Hepatocyte (in vitro differentiated cells): ENCODE results near the gene HASPIN. TPM values are rescaled to one million over a fixed set of nuclear protein-coding genes. Genes with fewer than 3 reads are reported as not detected.

Experiments
- DNase-seq: peaks from one replicate; pipeline ENCODE4 v3.0.0-alpha.2; 2016; ENCODE audit warnings: low spot score
- H2AFZ ChIP-seq: fragments of 200-600 bp; sonication (generic); 2 replicates; pipeline ENCODE4 v1.6.0; 2016; ENCODE audit warnings: antibody characterized with exemption, mild to moderate bottlenecking
- H3K27ac ChIP-seq: fragments of 200-600 bp; sonication (generic); 2 replicates; pipeline ENCODE4 v1.5.1; 2016; ENCODE audit warnings: mild to moderate bottlenecking
- H3K27me3 ChIP-seq: fragments of 200-600 bp; sonication (generic); 2 replicates; pipeline ENCODE4 v1.6.1; 2016
- H3K36me3 ChIP-seq: fragments of 200-600 bp; sonication (generic); replicated peaks from 2 replicates; pipeline ENCODE4 v1.5.1; 2016; ENCODE audit warnings: low read depth; ENCODE audit not compliant: insufficient read depth
- H3K4me1 ChIP-seq: fragments of 200-600 bp; sonication (generic); 2 replicates; pipeline ENCODE4 v1.5.1; 2016; ENCODE audit warnings: mild to moderate bottlenecking, moderate library complexity; ENCODE audit not compliant: insufficient read depth
- H3K4me2 ChIP-seq: fragments of 200-600 bp; sonication (generic); 2 replicates; pipeline ENCODE4 v1.6.0; 2016
- H3K4me3 ChIP-seq: fragments of 200-600 bp; sonication (generic); 2 replicates; pipeline ENCODE4 v1.5.1; 2016; ENCODE audit warnings: mild to moderate bottlenecking
- H3K79me2 ChIP-seq: fragments of 200-600 bp; sonication (generic); 2 replicates; pipeline ENCODE4 v1.6.0; 2017; ENCODE audit warnings: mild to moderate bottlenecking
- H3K9me2 ChIP-seq: fragments of 200-600 bp; sonication (generic); replicated peaks from 2 replicates; pipeline ENCODE4 v1.6.0; 2017; ENCODE audit warnings: mild to moderate bottlenecking; ENCODE audit not compliant: insufficient read depth
- H3K9me3 ChIP-seq: fragments of 200-600 bp; sonication (generic); 2 replicates; pipeline ENCODE4 v1.5.1; 2016; ENCODE audit warnings: low read depth, mild to moderate bottlenecking
- H4K20me1 ChIP-seq: fragments of 200-600 bp; sonication (generic); 2 replicates; pipeline ENCODE4 v1.6.0; 2016; ENCODE audit warnings: mild to moderate bottlenecking; ENCODE audit not compliant: insufficient read depth, poor library complexity, severe bottlenecking
- EZH2 ChIP-seq: fragments of 200-600 bp; sonication (generic); IDR thresholded peaks from 2 replicates; pipeline ENCODE4 v1.6.1; 2016; ENCODE audit warnings: antibody characterized with exemption, mild to moderate bottlenecking, borderline replicate concordance
- EZH2phosphoT487 ChIP-seq: fragments of 200-600 bp; sonication (generic); IDR thresholded peaks from one replicate; pipeline ENCODE4 v1.6.1; 2018; ENCODE audit warnings: antibody characterized with exemption, mild to moderate bottlenecking, low read depth, moderate library complexity; ENCODE audit not compliant: unreplicated experiment, severe bottlenecking
- WGBS: methylation state at CpG from one replicate; pipeline ENCODE4 v1.1.6; 2016; ENCODE audit warnings: low lambda C conversion rate; ENCODE audit errors: missing lambda C conversion rate; 5-methylcytosine and 5-hydroxymethylcytosine counted together
- polyA plus RNA-seq: library from polyadenylated mRNA; unstranded; fragments of >200 nt; fragmentation: Nextera tagmentation; extraction: Ambion mirVana; gene quantifications from 2 replicates; pipeline ENCODE4 v1.2.1, GENCODE V29; 2016
- total RNA-seq: library from RNA; depleted of rRNA; stranded (reverse); fragments of >200 nt; gene quantifications from 2 replicates; pipeline ENCODE4 v1.2.3, GENCODE V29; 2014
- TF ChIP-seq, protein P1 (sequence below): fragments of 200-600 bp; sonication (generic); IDR thresholded peaks from 2 replicates; pipeline ENCODE4 v1.5.1; 2016; ENCODE audit warnings: antibody characterized with exemption, mild to moderate bottlenecking; ENCODE audit not compliant: poor library complexity

Gene HASPIN
- total and polyA plus RNA-seq, 2 experiments from 2014 or later = 1.1 to 1.5 TPM

- Histone ChIP-seq H3K4me3 (no peak overlapping the region), H3K9me2 (no peaks in the 10 kb centered on the region), H3K36me3 (no peaks in the 10 kb centered on the region), H2AFZ (no peak overlapping the region), H3K4me1 (peaks cover 9% of the 10 kb centered on the region), H3K27me3 (no peaks in the 10 kb centered on the region), H3K27ac (no peak overlapping the region), H4K20me1 (no peaks in the 10 kb centered on the region), H3K79me2 (no peaks in the 10 kb centered on the region), H3K4me2 (no peak overlapping the region), H3K9me3 (no peaks in the 10 kb centered on the region)
- WGBS = 78% methylated on average over 15 of the region's 16 CpGs
- TF ChIP-seq EZH2phosphoT487 (no peak), EZH2 (no peak)
- TF ChIP-seq, protein P1, sequence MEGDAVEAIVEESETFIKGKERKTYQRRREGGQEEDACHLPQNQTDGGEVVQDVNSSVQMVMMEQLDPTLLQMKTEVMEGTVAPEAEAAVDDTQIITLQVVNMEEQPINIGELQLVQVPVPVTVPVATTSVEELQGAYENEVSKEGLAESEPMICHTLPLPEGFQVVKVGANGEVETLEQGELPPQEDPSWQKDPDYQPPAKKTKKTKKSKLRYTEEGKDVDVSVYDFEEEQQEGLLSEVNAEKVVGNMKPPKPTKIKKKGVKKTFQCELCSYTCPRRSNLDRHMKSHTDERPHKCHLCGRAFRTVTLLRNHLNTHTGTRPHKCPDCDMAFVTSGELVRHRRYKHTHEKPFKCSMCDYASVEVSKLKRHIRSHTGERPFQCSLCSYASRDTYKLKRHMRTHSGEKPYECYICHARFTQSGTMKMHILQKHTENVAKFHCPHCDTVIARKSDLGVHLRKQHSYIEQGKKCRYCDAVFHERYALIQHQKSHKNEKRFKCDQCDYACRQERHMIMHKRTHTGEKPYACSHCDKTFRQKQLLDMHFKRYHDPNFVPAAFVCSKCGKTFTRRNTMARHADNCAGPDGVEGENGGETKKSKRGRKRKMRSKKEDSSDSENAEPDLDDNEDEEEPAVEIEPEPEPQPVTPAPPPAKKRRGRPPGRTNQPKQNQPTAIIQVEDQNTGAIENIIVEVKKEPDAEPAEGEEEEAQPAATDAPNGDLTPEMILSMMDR = no peak
- DNase-seq = no peak
Observed at GRCh38 chr17:3771140-3771539, 47.4 kb downstream of the HASPIN start.

GRCh38 chr17:3772764-3773163, 49.1 kb downstream of the HASPIN start:
- no peak overlapping the region for H3K27ac ChIP-seq
- no peak for DNase-seq
- no peak overlapping the region for H2AFZ ChIP-seq
- 71% methylated on average over 12 of the region's 12 CpGs for WGBS
- no peak overlapping the region for H3K4me2 ChIP-seq
- peaks cover 9% of the 10 kb centered on the region for H3K4me1 ChIP-seq
- no peaks in the 10 kb centered on the region for H4K20me1 ChIP-seq
- H3K27me3 ChIP-seq = no peaks in the 10 kb centered on the region
- TF ChIP-seq EZH2phosphoT487 (no peak), EZH2 (no peak)
- TF ChIP-seq, protein P1 = no peak
- H3K9me2 ChIP-seq = no peaks in the 10 kb centered on the region
- no peaks in the 10 kb centered on the region for H3K36me3 ChIP-seq
- H3K4me3 ChIP-seq = no peak overlapping the region
- H3K9me3 ChIP-seq = no peaks in the 10 kb centered on the region
- no peaks in the 10 kb centered on the region for H3K79me2 ChIP-seq

DNA sequence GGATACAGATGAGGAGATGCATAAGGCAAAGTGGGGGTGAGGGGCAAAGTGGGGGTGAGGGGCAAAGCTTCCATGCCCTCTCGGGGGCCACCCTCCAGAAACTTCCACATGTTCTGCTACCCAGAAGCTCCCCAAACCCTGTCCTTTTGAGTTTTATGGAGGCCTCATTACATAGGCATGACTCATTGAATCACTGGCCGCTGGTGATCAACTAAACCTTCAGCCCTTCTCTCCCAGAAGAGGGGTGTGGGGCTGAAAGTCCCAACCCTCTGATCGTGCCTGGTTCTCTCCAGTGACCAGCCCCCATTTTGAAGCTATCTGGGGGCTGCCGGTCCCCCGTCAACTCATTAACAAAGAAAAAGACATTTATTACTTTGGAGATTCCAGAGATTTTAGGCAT, 49.8 kb downstream of the HASPIN start:
- WGBS = 40% methylated on average over 5 of the region's 5 CpGs
- no peak for DNase-seq
- Histone ChIP-seq H3K27me3 (no peaks in the 10 kb centered on the region), H3K9me3 (no peaks in the 10 kb centered on the region), H4K20me1 (no peaks in the 10 kb centered on the region), H3K4me1 (peaks cover 9% of the 10 kb centered on the region), H3K36me3 (no peaks in the 10 kb centered on the region), H3K4me2 (peak overlapping the region; percentile 13), H3K27ac (no peak overlapping the region), H3K79me2 (no peaks in the 10 kb centered on the region), H3K4me3 (no peak overlapping the region), H3K9me2 (no peaks in the 10 kb centered on the region), H2AFZ (no peak overlapping the region)
- TF ChIP-seq EZH2phosphoT487 (no peak), EZH2 (no peak)
- TF ChIP-seq, protein P1 = no peak

DNA sequence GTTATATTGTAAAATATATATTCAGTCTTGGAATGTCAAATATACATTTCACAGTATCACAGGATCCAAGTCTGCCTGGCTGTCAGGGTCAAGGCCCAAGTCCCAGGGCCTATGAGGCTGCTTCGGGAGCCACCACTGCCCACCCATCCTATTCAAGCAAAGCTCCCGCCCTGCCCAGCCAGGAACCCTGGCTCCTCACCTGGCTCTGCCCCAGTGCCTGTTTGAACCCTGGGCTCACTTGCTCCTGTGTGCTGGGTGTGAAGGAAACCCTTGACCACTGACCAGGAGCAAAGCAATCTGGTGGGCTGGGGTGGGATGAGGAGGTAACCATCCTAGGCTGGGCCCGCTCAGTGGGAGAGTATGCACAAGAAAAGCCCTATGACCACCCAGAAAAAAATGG, 50.3 kb downstream of the HASPIN start:
- Histone ChIP-seq H4K20me1 (no peaks in the 10 kb centered on the region), H3K36me3 (no peaks in the 10 kb centered on the region), H3K27me3 (no peaks in the 10 kb centered on the region), H3K79me2 (no peaks in the 10 kb centered on the region), H2AFZ (no peak overlapping the region), H3K4me2 (no peak overlapping the region), H3K4me1 (peaks cover 9% of the 10 kb centered on the region), H3K27ac (no peak overlapping the region), H3K9me2 (no peaks in the 10 kb centered on the region), H3K4me3 (no peak overlapping the region), H3K9me3 (no peaks in the 10 kb centered on the region)
- WGBS = 96% methylated on average over 3 of the region's 3 CpGs
- DNase-seq = no peak
- no peak for TF ChIP-seq EZH2phosphoT487

Other genes with a start within 250 kb of the HASPIN start
- gene ASPA, start 247.9 kb upstream of the HASPIN start, total RNA-seq = 0.27 and 1.2 TPM in 2 replicates
- 0.08 and 0.66 TPM in 2 replicates for gene ASPA, start 247.9 kb upstream of the HASPIN start, polyA plus RNA-seq
- 2.6 and 8.1 TPM in 2 replicates for gene TRPV3, start 166.1 kb upstream of the HASPIN start, total RNA-seq
- gene TRPV3, start 166.1 kb upstream of the HASPIN start, polyA plus RNA-seq = 1.4 and 2.5 TPM in 2 replicates
- 3.7 and 6.2 TPM in 2 replicates for gene TRPV1, start 114.5 kb upstream of the HASPIN start, total RNA-seq
- gene TRPV1, start 114.5 kb upstream of the HASPIN start, polyA plus RNA-seq = 4.8 and 6.2 TPM in 2 replicates
- gene SHPK, start 87.7 kb upstream of the HASPIN start, total RNA-seq = 14.1 and 14.9 TPM in 2 replicates
- gene SHPK, start 87.7 kb upstream of the HASPIN start, polyA plus RNA-seq = 9.1 and 11.2 TPM in 2 replicates
- gene CTNS, start 87.1 kb upstream of the HASPIN start, total RNA-seq = 28.1 and 28.7 TPM in 2 replicates
- gene CTNS, start 87.1 kb upstream of the HASPIN start, polyA plus RNA-seq = 23.7 and 26.0 TPM in 2 replicates
- 208 and 218 TPM in 2 replicates for gene TAX1BP3, start 55.3 kb upstream of the HASPIN start, total RNA-seq
- gene TAX1BP3, start 55.3 kb upstream of the HASPIN start, polyA plus RNA-seq = 357 and 387 TPM in 2 replicates
- 40.9 and 42.7 TPM in 2 replicates for gene EMC6, start 55.1 kb upstream of the HASPIN start, total RNA-seq
- 117 and 130 TPM in 2 replicates for gene EMC6, start 55.1 kb upstream of the HASPIN start, polyA plus RNA-seq
- 0.36 TPM in 1 of 2 replicates, not detected in the other for gene P2RX5, start 27.7 kb upstream of the HASPIN start, total RNA-seq
- 0.32 TPM in 1 of 2 replicates, not detected in the other for gene P2RX5, start 27.7 kb upstream of the HASPIN start, polyA plus RNA-seq
- 28.1 and 46.7 TPM in 2 replicates for gene ITGAE, start 77.3 kb downstream of the HASPIN start, total RNA-seq
- 53.0 and 77.0 TPM in 2 replicates for gene ITGAE, start 77.3 kb downstream of the HASPIN start, polyA plus RNA-seq
- 20.8 and 31.8 TPM in 2 replicates for gene NCBP3, start 122.3 kb downstream of the HASPIN start, total RNA-seq
- gene NCBP3, start 122.3 kb downstream of the HASPIN start, polyA plus RNA-seq = 20.6 and 28.9 TPM in 2 replicates
- 2.6 and 5.1 TPM in 2 replicates for gene CAMKK1, start 169.2 kb downstream of the HASPIN start, total RNA-seq
- 4.4 and 5.7 TPM in 2 replicates for gene CAMKK1, start 169.2 kb downstream of the HASPIN start, polyA plus RNA-seq
- gene P2RX1, start 192.6 kb downstream of the HASPIN start, total RNA-seq = 0.20 and 0.50 TPM in 2 replicates
- gene P2RX1, start 192.6 kb downstream of the HASPIN start, polyA plus RNA-seq = 1.8 and 2.3 TPM in 2 replicates
- 2.4 and 4.1 TPM in 2 replicates for gene ATP2A3, start 240.5 kb downstream of the HASPIN start, total RNA-seq
- 2.2 and 4.5 TPM in 2 replicates for gene ATP2A3, start 240.5 kb downstream of the HASPIN start, polyA plus RNA-seq